H9 (cell line): ENCODE data around the gene ACTN1. TPM values are rescaled to one million over a fixed set of nuclear protein-coding genes. Genes with fewer than 3 reads are reported as not detected.

Experiments
- DNase-seq: peaks from one replicate; pipeline ENCODE4 v3.0.0-alpha.2; 2017
- H2AFZ ChIP-seq: one replicate; pipeline ENCODE4 v1.6.1; 2013; ENCODE audit warnings: mild to moderate bottlenecking, low read length, control low read depth, moderate library complexity
- H2AK5ac ChIP-seq: 2 replicates; pipeline ENCODE4 v1.6.1; 2013; ENCODE audit warnings: low read length, control low read depth, mixed read lengths; ENCODE audit not compliant: insufficient read length
- H2BK120ac ChIP-seq: one replicate; pipeline ENCODE4 v1.6.1; 2013; ENCODE audit warnings: low read depth, mild to moderate bottlenecking, low read length, control low read depth, inconsistent platforms; ENCODE audit not compliant: poor library complexity, severe bottlenecking
- H2BK12ac ChIP-seq: 2 replicates; pipeline ENCODE4 v1.6.1; 2013; ENCODE audit warnings: low read length, control low read depth, mixed read lengths, low read depth; ENCODE audit not compliant: insufficient read length
- H2BK15ac ChIP-seq: 2 replicates; pipeline ENCODE4 v1.6.1; 2013; ENCODE audit warnings: low read depth, low read length, control low read depth
- H2BK20ac ChIP-seq: one replicate; pipeline ENCODE4 v1.6.1; 2013; ENCODE audit warnings: low read depth, mild to moderate bottlenecking, low read length, control low read depth, inconsistent platforms; ENCODE audit not compliant: poor library complexity, severe bottlenecking
- H2BK5ac ChIP-seq: 2 replicates; pipeline ENCODE4 v1.6.1; 2013; ENCODE audit warnings: low read length, control low read depth, mixed read lengths; ENCODE audit not compliant: insufficient read length
- H3K14ac ChIP-seq: 2 replicates; pipeline ENCODE4 v1.6.1; 2013; ENCODE audit warnings: low read length, control low read depth; ENCODE audit not compliant: insufficient read depth
- H3K18ac ChIP-seq: 2 replicates; pipeline ENCODE4 v1.6.1; 2013; ENCODE audit warnings: low read depth, mild to moderate bottlenecking, mixed read lengths, low read length, control low read depth; ENCODE audit not compliant: insufficient read length
- H3K23ac ChIP-seq: 2 replicates; pipeline ENCODE4 v1.6.1; 2013; ENCODE audit warnings: low read length, control low read depth, mixed read lengths, low read depth; ENCODE audit not compliant: insufficient read length
- H3K23me2 ChIP-seq: 2 replicates; pipeline ENCODE4 v1.6.1; 2013; ENCODE audit warnings: low read depth, mild to moderate bottlenecking, mixed read lengths, low read length, control low read depth; ENCODE audit not compliant: insufficient read length, poor library complexity, severe bottlenecking
- H3K27ac ChIP-seq: 2 replicates; pipeline ENCODE4 v1.5.1; 2013; ENCODE audit warnings: low read length, control low read depth, mixed read lengths, low read depth; ENCODE audit not compliant: insufficient read length
- H3K27me3 ChIP-seq: 2 replicates; pipeline ENCODE4 v1.6.1; 2013; ENCODE audit warnings: low read length, control low read depth, inconsistent platforms; ENCODE audit not compliant: insufficient read depth
- H3K4ac ChIP-seq: 2 replicates; pipeline ENCODE4 v1.6.1; 2013; ENCODE audit warnings: low read depth, mild to moderate bottlenecking, control low read depth, inconsistent platforms, low read length, moderate library complexity
- H3K4me1 ChIP-seq: 2 replicates; pipeline ENCODE4 v1.6.1; 2013; ENCODE audit warnings: low read length, control low read depth, inconsistent platforms; ENCODE audit not compliant: insufficient read depth
- H3K4me2 ChIP-seq: 2 replicates; pipeline ENCODE4 v1.6.1; 2013; ENCODE audit warnings: low read length, control low read depth, mixed read lengths; ENCODE audit not compliant: insufficient read length, insufficient read depth
- H3K56ac ChIP-seq: 2 replicates; pipeline ENCODE4 v1.6.1; 2013; ENCODE audit warnings: low read depth, mild to moderate bottlenecking, mixed read lengths, low read length, control low read depth; ENCODE audit not compliant: insufficient read length
- H3K79me1 ChIP-seq: 2 replicates; pipeline ENCODE4 v1.6.1; 2013; ENCODE audit warnings: low read depth, mild to moderate bottlenecking, moderate library complexity, low read length, control low read depth, inconsistent platforms; ENCODE audit not compliant: insufficient read depth, poor library complexity, severe bottlenecking
- H3K79me2 ChIP-seq: 2 replicates; pipeline ENCODE4 v1.6.1; 2013; ENCODE audit warnings: low read length, control low read depth, inconsistent platforms; ENCODE audit not compliant: insufficient read depth
- H3K9ac ChIP-seq: 2 replicates; pipeline ENCODE4 v1.6.1; 2013; ENCODE audit warnings: low read length, control low read depth, mixed read lengths; ENCODE audit not compliant: insufficient read length; ENCODE audit errors: extremely low read depth
- H3K9me3 ChIP-seq: one replicate; pipeline ENCODE4 v1.6.1; 2013; ENCODE audit warnings: low read depth, low read length, inconsistent platforms; ENCODE audit not compliant: control insufficient read depth
- H3T11ph ChIP-seq: one replicate; pipeline ENCODE4 v1.6.1; 2013; ENCODE audit warnings: mild to moderate bottlenecking, low read length, control low read depth, inconsistent platforms
- H4K20me1 ChIP-seq: one replicate; pipeline ENCODE4 v1.6.1; 2013; ENCODE audit not compliant: control insufficient read depth, insufficient read length, insufficient read depth
- H4K5ac ChIP-seq: 2 replicates; pipeline ENCODE4 v1.6.1; 2013; ENCODE audit warnings: low read depth, mild to moderate bottlenecking, mixed read lengths, low read length, control low read depth; ENCODE audit not compliant: insufficient read length
- H4K8ac ChIP-seq: replicated peaks from 2 replicates; pipeline ENCODE4 v1.6.1; 2013; ENCODE audit warnings: low read length, control low read depth, mixed read lengths, low read depth; ENCODE audit not compliant: insufficient read length
- H4K91ac ChIP-seq: 2 replicates; pipeline ENCODE4 v1.6.1; 2013; ENCODE audit warnings: low read depth, mild to moderate bottlenecking, moderate library complexity, mixed read lengths, low read length, control low read depth; ENCODE audit not compliant: insufficient read length
- H3K27ac Mint-ChIP-seq, 3 experiments: 2 replicates in 2 of 3; 3 replicates in 1 of 3; pipeline ENCODE4 v1.8.0; 2020 to 2021; ENCODE audit warnings: mixed read lengths in 3 of 3, mild to moderate bottlenecking in 1 of 3, moderate library complexity in 1 of 3
- H3K27me3 Mint-ChIP-seq: 2 replicates; pipeline ENCODE4 v1.8.0; 2021; ENCODE audit warnings: low read depth, mild to moderate bottlenecking, moderate library complexity, mixed read lengths
- H3K36me3 Mint-ChIP-seq, 3 experiments: 2 replicates in 2 of 3; 3 replicates in 1 of 3; pipeline ENCODE4 v1.8.0; 2020 to 2021; ENCODE audit warnings: low read depth in 3 of 3, mixed read lengths in 3 of 3; ENCODE audit not compliant: insufficient read depth in 1 of 3
- H3K4me1 Mint-ChIP-seq, 2 experiments: 2 replicates each; pipeline ENCODE4 v1.8.0; 2020; ENCODE audit warnings: mixed read lengths in 2 of 2
- H3K4me3 Mint-ChIP-seq, 2 experiments: 2 replicates in 1 of 2; 3 replicates in 1 of 2; pipeline ENCODE4 v1.8.0; 2020 to 2021; ENCODE audit warnings: mild to moderate bottlenecking in 2 of 2, mixed read lengths in 2 of 2, moderate library complexity in 1 of 2
- H3K9me3 Mint-ChIP-seq, 2 experiments: 2 replicates in 1 of 2; 3 replicates in 1 of 2; pipeline ENCODE4 v1.8.0; 2020; ENCODE audit warnings: mild to moderate bottlenecking in 2 of 2, mixed read lengths in 2 of 2, moderate library complexity in 1 of 2
- CTCF ChIP-seq: fragments of 200-600 bp; sonication (generic); conservative IDR thresholded peaks from 3 replicates; pipeline ENCODE4 v1.8.0; 2021; ENCODE audit warnings: antibody characterized with exemption, mild to moderate bottlenecking
- WGBS: extraction: QIAGEN DNeasy Blood & Tissue Kit; methylation state at CpG from one replicate; pipeline ENCODE4 v1.1.7; 2013; ENCODE audit warnings: missing lambda C conversion rate, low lambda C conversion rate, mixed read lengths; ENCODE audit not compliant: insufficient read length; ENCODE audit errors: extremely low coverage; 5-methylcytosine and 5-hydroxymethylcytosine counted together
- total RNA-seq: library from RNA; stranded (reverse); gene quantifications from 2 replicates; pipeline ENCODE4 v1.2.1, GENCODE V29; 2021

Gene ACTN1
- total RNA-seq, 1 experiment from 2014 or later = 219 TPM

GRCh38 chr14:68948686-68949600 is 30.2 kb downstream of the ACTN1 start:
- H3K27me3 ChIP-seq = no peaks in the 10 kb centered on the region
- Mint-ChIP-seq H3K27me3 (no peaks in the 10 kb centered on the region; the same call in 1 of the 2 replicates), H3K27ac (peak overlapping the region; percentile 66 to 88 (median 85); a peak in 6 of 7 replicates), H3K9me3 (no peaks in the 10 kb centered on the region), H3K4me3 (no peak overlapping the region; a peak in 1 of 5 replicates), H3K4me1 (peaks cover 75 to 76% of the 10 kb centered on the region in 2 experiments), H3K36me3 (peaks cover 2 to 18% (median 14%) of the 10 kb centered on the region in 3 experiments; a peak in 4 of 7 replicates)
- H4K5ac ChIP-seq = no peak overlapping the region
- no peak overlapping the region for H3K56ac ChIP-seq
- no peak overlapping the region for H3K9ac ChIP-seq
- DNase-seq = no peak
- H3K9me3 ChIP-seq = no peaks in the 10 kb centered on the region
- peaks cover 43% of the 10 kb centered on the region; the same call in 1 of the 2 replicates for H3K79me2 ChIP-seq
- no peaks in the 10 kb centered on the region for H4K20me1 ChIP-seq
- TF ChIP-seq CTCF = no peak
- WGBS = no CpG with 5 or more reads among the region's 12 CpGs
- H3K23me2 ChIP-seq = no peaks in the 10 kb centered on the region
- H3K27ac ChIP-seq = no peak overlapping the region
- H3T11ph ChIP-seq = no peak overlapping the region
- H2BK15ac ChIP-seq = no peak overlapping the region
- H3K4ac ChIP-seq = no peak overlapping the region
- no peak overlapping the region for H2BK20ac ChIP-seq
- H4K91ac ChIP-seq = no peak overlapping the region
- H3K4me1 ChIP-seq = peaks cover 5% of the 10 kb centered on the region; the same call in 1 of the 2 replicates
- H3K4me2 ChIP-seq = no peak overlapping the region
- no peak overlapping the region for H3K23ac ChIP-seq
- H4K8ac ChIP-seq = no peak overlapping the region
- no peak overlapping the region for H2BK5ac ChIP-seq
- H3K14ac ChIP-seq = no peak overlapping the region
- H2BK120ac ChIP-seq = no peak overlapping the region
- H2AK5ac ChIP-seq = no peak overlapping the region
- H3K18ac ChIP-seq = no peak overlapping the region
- H3K79me1 ChIP-seq = peaks cover 6% of the 10 kb centered on the region
- no peak overlapping the region for H2BK12ac ChIP-seq
- no peak overlapping the region for H2AFZ ChIP-seq
